AML-193 (cell line): ENCODE data around the gene UROS.

Experiments used
- DNase-seq, 2 experiments: peaks; one replicate each; lab custom pipeline; 2025; lab: John Stamatoyannopoulos, UW

UROS gene

DNA sequence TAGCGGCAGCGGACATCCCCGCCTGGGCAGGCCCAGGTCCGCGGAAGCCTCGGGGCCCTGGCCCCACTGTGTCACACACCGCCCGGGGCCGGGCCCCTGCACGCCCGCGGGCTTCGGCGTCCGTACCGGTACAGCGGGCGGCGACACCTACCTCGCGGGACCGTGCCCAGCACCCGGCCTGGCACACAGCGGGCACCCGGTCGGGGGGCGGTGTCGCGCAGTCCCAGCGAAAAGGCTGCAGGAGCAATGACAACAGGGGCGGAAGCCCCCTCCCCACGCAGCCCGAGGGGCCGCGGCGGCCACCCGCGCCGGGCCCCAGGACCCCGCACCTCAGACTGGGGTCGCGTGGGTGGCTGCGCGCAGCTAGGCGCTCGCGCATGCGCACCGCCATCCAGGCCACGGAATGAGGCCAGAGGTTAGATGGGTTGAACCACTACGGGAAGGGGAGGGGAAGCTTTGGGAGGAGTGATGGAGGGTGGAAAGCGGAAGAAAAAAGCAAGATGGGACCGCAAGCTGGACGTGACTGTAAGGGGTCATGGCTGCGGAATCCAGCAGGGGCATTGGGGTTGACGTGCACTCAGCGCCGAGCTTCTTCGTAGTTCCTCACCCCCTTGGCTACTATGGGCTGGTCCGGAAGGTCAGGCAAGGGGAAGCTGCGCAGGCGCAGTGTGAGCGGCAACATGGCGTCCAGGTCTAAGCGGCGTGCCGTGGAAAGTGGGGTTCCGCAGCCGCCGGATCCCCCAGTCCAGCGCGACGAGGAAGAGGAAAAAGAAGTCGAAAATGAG lies at the start of gene UROS, which contains the start of gene BCCIP:
Gene UROS, minus strand, starts transcription at position 381 of the 785 bp plus-strand sequence. CDS start 6,759 bp downstream, outside the sequence.
Gene BCCIP, plus strand, starts transcription at position 669 of the 785 bp plus-strand sequence. Its CDS starts 12 bp downstream, at position 681.
- peak; percentile 82 to 89 for DNase-seq

GRCh38 chr10:125871338-125871737 lies 48.3 kb upstream of the UROS start:
- no peak for DNase-seq

- peak in 1 of 2 experiments; percentile 33 for DNase-seq
Measured at GRCh38 chr10:125868372-125868975, 45.4 kb upstream of the UROS start.

- DNase-seq = no peak
Measured at GRCh38 chr10:125866421-125867029, 43.5 kb upstream of the UROS start.

DNA sequence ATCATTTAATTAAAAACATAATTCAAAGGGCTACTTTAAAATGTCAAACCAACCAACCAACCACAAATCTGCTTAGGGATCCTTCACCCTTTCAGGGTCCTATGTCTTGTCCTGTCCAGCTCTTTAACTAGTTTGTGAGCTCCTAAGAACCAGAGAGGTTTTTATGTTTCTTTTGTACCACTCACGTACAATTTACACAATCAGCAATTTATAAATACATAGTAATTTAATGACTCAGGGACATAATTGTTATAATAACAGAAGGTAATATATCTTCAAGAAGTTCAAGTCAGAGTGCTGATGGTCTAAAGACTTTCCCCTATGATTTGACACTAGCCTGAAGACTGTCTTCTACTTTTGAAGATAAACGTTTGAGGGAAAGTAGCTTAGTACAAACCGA lies 42.1 kb upstream of the UROS start:
- no peak for DNase-seq

GRCh38 chr10:125859128-125859817 lies 36.2 kb upstream of the UROS start:
- no peak for DNase-seq

- DNase-seq = no peak
Measured at GRCh38 chr10:125857185-125857760, 34.2 kb upstream of the UROS start.

- no peak for DNase-seq
Measured at GRCh38 chr10:125852487-125852886, 29.4 kb upstream of the UROS start.

GRCh38 chr10:125850766-125851731 lies 28.0 kb upstream of the UROS start:
- no peak for DNase-seq

DNA sequence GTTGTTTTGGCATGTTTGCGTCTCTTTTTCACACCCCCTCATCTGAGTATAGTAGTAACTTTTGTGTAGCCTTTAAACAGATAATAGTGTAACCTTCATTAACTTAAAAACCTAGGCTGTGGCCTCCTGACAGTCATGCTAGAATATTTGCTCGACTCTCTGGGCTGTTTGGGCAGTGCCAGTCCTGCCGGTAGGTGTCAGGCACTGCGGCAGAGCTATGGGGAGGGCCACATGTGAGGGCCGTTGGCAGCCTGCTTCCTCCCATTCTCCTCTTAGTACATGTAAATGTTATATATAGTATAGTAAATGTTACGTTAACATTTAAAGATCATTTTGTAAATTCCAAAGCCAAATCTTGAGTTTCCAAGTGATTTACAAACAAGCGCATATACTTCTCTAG lies 26.4 kb upstream of the UROS start:
- no peak for DNase-seq

GRCh38 chr10:125848857-125849256 lies 25.8 kb upstream of the UROS start:
- DNase-seq = no peak

DNA sequence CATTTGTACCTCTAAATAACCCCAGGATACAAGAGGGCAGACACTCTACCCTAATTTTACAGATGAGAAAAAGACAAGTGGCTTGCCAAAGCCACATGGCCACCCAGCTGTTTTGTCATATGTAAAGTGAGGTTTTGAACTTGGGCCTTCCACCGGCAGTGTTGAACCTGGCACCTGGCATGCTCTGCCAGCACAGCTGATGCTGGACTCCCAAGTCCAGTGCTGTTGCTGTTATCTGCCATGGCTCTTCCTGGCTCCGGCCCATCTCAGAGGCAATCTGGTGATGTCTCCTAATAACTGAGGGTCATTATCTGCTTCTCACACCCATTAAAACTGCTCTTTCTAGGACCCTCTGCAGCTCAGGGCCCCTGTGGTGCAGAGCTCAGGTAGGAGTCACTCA lies 25.3 kb upstream of the UROS start:
- DNase-seq = no peak

GRCh38 chr10:125846894-125847293 lies 23.8 kb upstream of the UROS start:
- DNase-seq = no peak

DNA sequence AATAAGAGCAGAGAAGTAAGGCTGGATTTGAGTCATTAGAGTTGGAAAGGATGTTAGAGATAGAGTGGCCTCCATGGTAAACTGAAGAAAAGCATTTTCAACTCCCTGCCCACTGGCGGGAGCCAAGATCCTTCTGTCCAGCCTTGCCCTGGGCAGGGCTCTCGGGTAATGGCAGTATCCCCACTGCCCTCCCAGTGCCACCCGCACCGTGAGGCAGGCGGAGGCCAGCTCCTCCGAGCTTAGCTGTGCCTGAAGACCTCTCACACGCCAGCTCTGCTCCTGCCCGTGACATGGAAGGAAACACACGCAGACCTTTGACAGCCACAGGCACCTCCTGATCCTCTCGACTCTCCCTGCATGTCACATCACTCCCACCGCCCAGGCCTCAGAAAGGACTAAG lies 22.6 kb upstream of the UROS start:
- DNase-seq = no peak

- no peak for DNase-seq
Measured at GRCh38 chr10:125844751-125845221, 21.7 kb upstream of the UROS start.

- no peak for DNase-seq
Measured at GRCh38 chr10:125843603-125844329, 20.7 kb upstream of the UROS start.

DNA sequence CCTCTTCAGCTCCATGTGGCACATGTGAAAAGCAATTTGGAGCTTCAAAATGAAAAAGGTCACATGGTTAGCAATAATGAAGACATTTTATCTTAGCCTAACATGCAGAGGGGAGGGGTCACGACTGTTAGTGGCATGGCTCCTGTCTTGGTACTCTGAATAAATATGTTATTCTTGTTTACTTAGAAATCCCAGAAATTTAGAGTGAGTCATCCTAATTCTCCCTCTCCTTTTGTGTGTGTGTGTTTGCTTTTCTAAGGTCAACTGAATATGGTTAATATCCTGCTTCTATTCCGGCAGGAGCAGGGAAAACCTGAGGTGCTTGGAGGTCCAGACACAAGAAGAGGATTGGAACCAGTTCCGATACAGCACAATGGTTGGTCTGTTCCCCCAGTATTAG lies 17.9 kb upstream of the UROS start:
- no peak for DNase-seq

DNA sequence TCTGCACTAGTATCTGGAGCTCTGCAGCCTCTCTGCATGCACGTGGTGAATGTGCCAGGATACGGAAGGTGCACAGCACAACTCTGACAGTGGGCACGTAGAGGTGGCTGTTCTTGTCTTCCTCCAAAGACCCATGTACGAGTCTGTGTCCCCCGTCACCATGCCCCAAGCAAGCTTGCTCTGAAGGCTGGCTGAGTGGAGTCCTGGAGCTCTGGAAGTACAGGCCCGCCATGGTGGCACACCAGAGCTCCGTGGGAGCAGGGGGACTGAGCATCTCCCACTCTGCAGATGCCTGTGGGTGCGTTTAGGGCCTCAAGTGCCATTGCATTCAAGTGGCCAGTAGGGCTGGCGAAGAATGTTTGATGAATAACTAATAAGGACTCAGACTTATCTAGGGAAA lies 17.3 kb upstream of the UROS start:
- no peak for DNase-seq

GRCh38 chr10:125838802-125839575 lies 15.9 kb upstream of the UROS start:
- DNase-seq = no peak
